ENCODE measurements around the gene GPRC5B.

Gene GPRC5B

DNA sequence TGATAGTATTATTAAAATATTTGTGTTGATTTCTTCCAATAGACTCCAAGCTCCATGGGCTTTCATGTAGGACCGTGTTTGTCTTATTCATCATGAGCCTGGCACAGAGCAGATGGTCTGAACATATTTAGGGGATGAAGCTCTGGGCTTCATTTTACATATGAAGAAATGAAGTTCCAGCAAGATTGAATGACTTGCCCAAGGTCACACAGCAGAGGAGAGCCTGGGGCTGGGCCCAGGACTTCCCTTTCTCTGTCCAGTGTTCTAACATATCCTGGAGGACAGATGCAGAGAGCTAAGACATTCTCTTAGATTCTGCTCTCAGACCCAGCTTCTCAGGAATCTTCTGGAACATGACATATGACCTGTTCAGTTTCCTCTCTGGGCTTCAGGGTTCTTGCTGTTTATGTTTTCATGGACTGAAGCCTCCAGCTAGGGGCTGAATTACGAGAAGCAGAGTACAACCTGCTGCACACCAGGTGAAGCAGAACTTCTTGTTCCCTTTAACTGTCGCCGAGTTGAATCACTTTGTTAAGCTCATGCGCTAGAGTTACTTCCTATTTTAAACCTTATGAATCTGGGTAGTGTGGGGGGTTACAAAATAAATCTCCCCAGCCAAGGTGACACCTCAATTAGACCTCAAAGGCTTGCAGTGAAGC is 53.6 kb downstream of the GPRC5B start:
- no peak for DNase-seq (ENCODE audit: low read depth)
- TF ChIP-seq, protein P1, sequence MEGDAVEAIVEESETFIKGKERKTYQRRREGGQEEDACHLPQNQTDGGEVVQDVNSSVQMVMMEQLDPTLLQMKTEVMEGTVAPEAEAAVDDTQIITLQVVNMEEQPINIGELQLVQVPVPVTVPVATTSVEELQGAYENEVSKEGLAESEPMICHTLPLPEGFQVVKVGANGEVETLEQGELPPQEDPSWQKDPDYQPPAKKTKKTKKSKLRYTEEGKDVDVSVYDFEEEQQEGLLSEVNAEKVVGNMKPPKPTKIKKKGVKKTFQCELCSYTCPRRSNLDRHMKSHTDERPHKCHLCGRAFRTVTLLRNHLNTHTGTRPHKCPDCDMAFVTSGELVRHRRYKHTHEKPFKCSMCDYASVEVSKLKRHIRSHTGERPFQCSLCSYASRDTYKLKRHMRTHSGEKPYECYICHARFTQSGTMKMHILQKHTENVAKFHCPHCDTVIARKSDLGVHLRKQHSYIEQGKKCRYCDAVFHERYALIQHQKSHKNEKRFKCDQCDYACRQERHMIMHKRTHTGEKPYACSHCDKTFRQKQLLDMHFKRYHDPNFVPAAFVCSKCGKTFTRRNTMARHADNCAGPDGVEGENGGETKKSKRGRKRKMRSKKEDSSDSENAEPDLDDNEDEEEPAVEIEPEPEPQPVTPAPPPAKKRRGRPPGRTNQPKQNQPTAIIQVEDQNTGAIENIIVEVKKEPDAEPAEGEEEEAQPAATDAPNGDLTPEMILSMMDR (conservative IDR thresholded peaks at IDR 0.05; ENCODE audit: control insufficient read depth, insufficient read depth, low read depth, low read length), result no peak
- no peak overlapping the region for H3K4me3 ChIP-seq (ENCODE audit: control insufficient read depth, low read depth, low read length)

DNA sequence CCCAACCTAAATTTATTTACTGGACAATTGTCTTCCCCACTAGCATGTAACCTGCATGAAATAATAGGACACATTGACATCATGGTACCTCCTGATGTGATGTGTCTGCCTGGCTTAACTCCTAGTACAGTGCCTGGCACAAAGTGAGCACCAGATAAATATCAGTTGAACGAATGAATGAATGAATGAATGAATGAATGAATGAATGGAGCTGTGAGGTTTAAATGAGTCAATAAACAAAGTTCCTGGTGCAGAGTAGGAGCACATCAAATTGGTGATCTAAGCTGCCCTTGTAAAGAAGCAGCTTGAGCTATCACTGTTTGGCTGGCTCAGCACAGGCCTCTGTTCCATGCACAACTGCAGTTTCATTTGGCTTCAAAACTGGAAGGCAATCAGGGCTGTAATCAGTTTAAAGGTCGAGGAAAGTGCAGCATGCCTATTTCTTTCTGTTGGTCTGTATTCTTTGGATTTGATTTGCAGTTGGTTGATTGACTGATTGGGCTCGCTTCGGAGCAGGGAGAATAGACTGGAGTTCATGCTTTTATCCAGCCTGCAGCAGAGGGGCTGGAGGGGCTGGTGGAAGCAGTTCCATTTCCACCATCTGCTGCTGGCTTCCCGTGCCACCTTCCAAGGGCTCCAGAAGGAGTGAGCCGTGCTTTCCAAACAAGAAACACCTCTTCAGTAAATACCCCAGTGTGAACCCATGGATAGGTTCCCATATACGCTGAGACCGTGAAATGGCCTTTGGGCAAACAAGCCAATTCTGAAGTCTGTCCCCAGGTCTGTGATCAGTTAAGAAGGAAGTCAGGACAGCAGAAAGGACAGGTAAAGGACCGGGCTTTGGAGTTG is 54.6 kb downstream of the GPRC5B start:
- TF ChIP-seq, protein P1 (conservative IDR thresholded peaks at IDR 0.05; ENCODE audit: control insufficient read depth, insufficient read depth, low read depth, low read length), result no peak
- no peak overlapping the region for H3K4me3 ChIP-seq (ENCODE audit: control insufficient read depth, low read depth, low read length)
- no peak for DNase-seq (ENCODE audit: low read depth)

DNA sequence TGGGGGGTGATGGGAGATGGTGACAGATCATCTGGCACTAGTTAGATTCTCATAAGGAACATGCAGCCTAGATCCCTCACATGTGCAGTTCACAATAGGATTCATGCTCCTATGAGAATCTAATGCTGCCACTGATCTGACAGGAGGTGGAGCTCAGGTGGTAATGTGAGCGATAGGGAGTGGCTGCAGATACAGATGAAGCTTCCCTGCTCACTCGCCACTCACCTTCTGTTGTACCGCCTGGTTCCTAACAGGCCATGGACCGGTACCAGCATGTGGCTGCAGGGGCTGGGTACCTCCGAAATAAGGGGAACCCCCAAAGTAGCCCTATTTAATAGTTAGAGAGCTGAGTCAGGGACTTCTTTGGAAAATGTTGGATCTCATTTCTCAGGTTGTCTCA is 60.4 kb downstream of the GPRC5B start:
- TF ChIP-seq, protein P1 (conservative IDR thresholded peaks at IDR 0.05; ENCODE audit: control insufficient read depth, insufficient read depth, low read depth, low read length), result no peak
- DNase-seq (ENCODE audit: low read depth), result no peak
- no peak overlapping the region for H3K4me3 ChIP-seq (ENCODE audit: control insufficient read depth, low read depth, low read length)

DNA sequence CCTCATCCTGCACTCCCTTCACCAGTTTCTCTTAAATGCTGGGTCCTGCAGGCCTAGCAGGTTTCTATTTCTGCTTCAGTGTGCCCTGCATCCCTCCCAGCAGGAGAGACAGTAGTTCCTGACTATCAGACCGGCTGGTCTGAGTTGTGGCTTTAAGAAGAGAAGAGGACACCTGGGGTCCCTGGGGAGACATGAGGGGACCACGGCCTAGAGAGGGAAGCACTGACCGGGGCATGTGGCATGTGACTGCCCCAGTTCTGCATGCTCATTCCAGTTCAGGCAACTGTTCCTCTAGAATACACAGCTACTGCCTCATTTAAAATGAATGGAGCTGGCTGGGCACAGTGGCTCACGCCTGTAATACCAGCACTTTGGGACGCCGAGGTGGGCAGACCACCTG is 61.3 kb downstream of the GPRC5B start:
- DNase-seq (ENCODE audit: low read depth), result no peak
- H3K4me3 ChIP-seq (ENCODE audit: control insufficient read depth, low read depth, low read length), result no peak overlapping the region
- TF ChIP-seq, protein P1 (conservative IDR thresholded peaks at IDR 0.05; ENCODE audit: control insufficient read depth, insufficient read depth, low read depth, low read length), result no peak

DNA sequence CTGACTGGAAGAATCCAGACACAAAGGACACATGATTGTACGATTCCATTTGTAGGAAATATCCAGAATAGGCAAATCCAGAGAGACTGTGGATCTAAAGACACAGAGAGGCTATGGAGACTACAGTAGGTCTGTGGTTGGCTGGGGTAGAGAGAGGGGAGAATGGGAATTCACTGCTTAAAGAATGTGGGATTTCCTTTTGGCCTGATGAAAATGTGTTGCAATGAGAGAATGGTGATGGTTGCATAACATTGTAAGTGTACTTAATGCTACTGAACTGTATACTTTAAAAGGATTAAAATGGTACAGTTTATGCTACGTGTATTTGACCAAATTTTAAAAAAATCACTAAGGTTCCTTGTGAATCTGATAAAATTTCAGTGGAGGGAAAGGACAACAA is 62.1 kb downstream of the GPRC5B start:
- no peak overlapping the region for H3K4me3 ChIP-seq (ENCODE audit: control insufficient read depth, low read depth, low read length)
- TF ChIP-seq, protein P1 (conservative IDR thresholded peaks at IDR 0.05; ENCODE audit: control insufficient read depth, insufficient read depth, low read depth, low read length), result no peak
- peak; percentile 44 for DNase-seq (ENCODE audit: low read depth)

DNA sequence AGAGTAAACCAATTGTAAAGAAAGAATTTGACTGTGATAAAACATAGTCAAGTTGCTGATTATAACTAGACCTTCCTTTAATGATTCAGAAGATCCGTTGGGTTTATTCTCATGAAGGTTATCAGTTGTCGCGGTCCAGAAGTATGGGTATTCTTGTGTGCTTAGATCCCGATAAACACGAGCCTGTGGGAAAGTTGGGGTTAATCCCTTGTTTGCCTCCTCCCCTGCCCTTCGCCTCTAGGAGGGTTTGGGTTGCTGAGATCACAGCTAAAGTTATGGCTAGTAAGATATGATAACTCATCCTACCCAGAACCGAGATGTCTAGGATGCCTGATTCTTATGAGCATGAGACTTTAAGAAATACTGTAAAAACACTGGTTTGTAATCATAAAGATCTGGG is 66.8 kb downstream of the GPRC5B start:
- no peak overlapping the region for H3K4me3 ChIP-seq (ENCODE audit: control insufficient read depth, low read depth, low read length)
- TF ChIP-seq, protein P1 (conservative IDR thresholded peaks at IDR 0.05; ENCODE audit: control insufficient read depth, insufficient read depth, low read depth, low read length), result no peak
- DNase-seq (ENCODE audit: low read depth), result no peak

Measured in fibroblast of mammary gland (primary cell).